OCI-LY7 (cell line): Measurements from ENCODE around the gene TPP1. TPM values are rescaled to one million over a fixed set of nuclear protein-coding genes. Genes with fewer than 3 reads are reported as not detected.

Experiments
- BruUV-seq: library from RNA; stranded (reverse); fragments of 400-500 nt; replicated peaks from 2 replicates; lab custom pipeline; 2021; lab: Mats Ljungman, UMichigan
- CTCF ChIA-PET: fragments of 300-600 bp; sonication (Branson Sonifier 250); formaldehyde crosslinking; loops from one replicate; lab custom pipeline; 2022; ENCODE audit warnings: antibody characterized with exemption; ENCODE audit not compliant: unreplicated experiment; lab: Charles Lee
- POLR2A ChIA-PET: fragments of 300-600 bp; sonication (Branson Sonifier 250); formaldehyde crosslinking; loops from one replicate; lab custom pipeline; 2022; ENCODE audit warnings: antibody characterized with exemption; lab: Charles Lee
- DNase-seq: peaks from one replicate; pipeline ENCODE4 v3.0.0-alpha.2; 2015; ENCODE audit warnings: low spot score
- H2AFZ ChIP-seq: fragments of 200-600 bp; sonication (generic), shearing (Covaris generic); 2 replicates; pipeline ENCODE4 v1.6.1; 2014; ENCODE audit warnings: mild to moderate bottlenecking, antibody characterized with exemption, low read length, moderate library complexity
- H3K27ac ChIP-seq: fragments of 200-600 bp; sonication (generic); 2 replicates; pipeline ENCODE4 v1.5.1; 2014; ENCODE audit warnings: mixed run types, low read depth, mild to moderate bottlenecking, moderate library complexity, low read length, inconsistent platforms; ENCODE audit not compliant: poor library complexity, severe bottlenecking
- H3K36me3 ChIP-seq: fragments of 200-600 bp; sonication (generic); 2 replicates; pipeline ENCODE4 v1.6.1; 2014; ENCODE audit warnings: mild to moderate bottlenecking, antibody characterized with exemption, low read length, moderate library complexity, mixed read lengths; ENCODE audit not compliant: insufficient read depth
- H3K4me1 ChIP-seq: fragments of 200-600 bp; sonication (generic); 2 replicates; pipeline ENCODE4 v1.5.1; 2014; ENCODE audit warnings: mild to moderate bottlenecking, low read length; ENCODE audit not compliant: insufficient read depth, poor library complexity, severe bottlenecking
- H3K4me2 ChIP-seq: fragments of 200-600 bp; sonication (generic); 2 replicates; pipeline ENCODE4 v1.6.1; 2014; ENCODE audit warnings: mild to moderate bottlenecking, low read length
- H3K4me3 ChIP-seq: fragments of 200-600 bp; sonication (generic); 2 replicates; pipeline ENCODE4 v1.5.1; 2014; ENCODE audit warnings: mild to moderate bottlenecking, low read depth, low read length; ENCODE audit not compliant: poor library complexity, severe bottlenecking
- H3K79me2 ChIP-seq: fragments of 200-600 bp; sonication (generic); 2 replicates; pipeline ENCODE4 v1.6.1; 2016; ENCODE audit warnings: low read depth, mild to moderate bottlenecking, low read length, moderate library complexity, mixed read lengths; ENCODE audit not compliant: insufficient read depth
- H3K9me2 ChIP-seq: fragments of 200-600 bp; sonication (generic); 2 replicates; pipeline ENCODE4 v1.6.1; 2016; ENCODE audit warnings: mild to moderate bottlenecking, low read length, mixed read lengths; ENCODE audit not compliant: insufficient read depth
- H3K9me3 ChIP-seq: fragments of 200-600 bp; sonication (generic); 2 replicates; pipeline ENCODE4 v1.6.1; 2014; ENCODE audit warnings: mild to moderate bottlenecking, mixed run types, low read length, mixed read lengths
- H4K20me1 ChIP-seq: fragments of 200-600 bp; sonication (generic); 2 replicates; pipeline ENCODE4 v1.6.1; 2014; ENCODE audit warnings: mild to moderate bottlenecking, antibody characterized with exemption, low read length, moderate library complexity, mixed read lengths; ENCODE audit not compliant: insufficient read depth
- EZH2phosphoT487 ChIP-seq: fragments of 200-600 bp; sonication (generic); IDR thresholded peaks from 2 replicates; pipeline ENCODE4 v1.6.1; 2018; ENCODE audit warnings: low read depth, borderline replicate concordance, mild to moderate bottlenecking, mixed run types, antibody characterized with exemption, low read length, moderate library complexity, mixed read lengths
- intact Hi-C: fragments of 100-400 bp; cut with micrococcal nuclease; formaldehyde crosslinking; loops from one replicate; pipeline ENCODE4 v1.10.0; 2022; ENCODE audit not compliant: unreplicated experiment
- total RNA-seq, 2 experiments: library from RNA; depleted of rRNA in 1 of 2; stranded (reverse); fragments of >200 nt in 1 of 2; shearing (Covaris generic) in 1 of 2; gene quantifications; 2 replicates each; pipeline ENCODE4 v1.2.3, GENCODE V29; 2014 to 2022
- TF ChIP-seq, protein P1 (sequence below): fragments of 200-600 bp; sonication (generic); conservative IDR thresholded peaks from 2 replicates; pipeline ENCODE4 v1.5.1; 2014; ENCODE audit warnings: mild to moderate bottlenecking, antibody characterized with exemption, low read length, moderate library complexity, mixed read lengths

The TPP1 gene
- total RNA-seq, 2 experiments from 2014 or later = 16.6 to 41.1 TPM

DNA sequence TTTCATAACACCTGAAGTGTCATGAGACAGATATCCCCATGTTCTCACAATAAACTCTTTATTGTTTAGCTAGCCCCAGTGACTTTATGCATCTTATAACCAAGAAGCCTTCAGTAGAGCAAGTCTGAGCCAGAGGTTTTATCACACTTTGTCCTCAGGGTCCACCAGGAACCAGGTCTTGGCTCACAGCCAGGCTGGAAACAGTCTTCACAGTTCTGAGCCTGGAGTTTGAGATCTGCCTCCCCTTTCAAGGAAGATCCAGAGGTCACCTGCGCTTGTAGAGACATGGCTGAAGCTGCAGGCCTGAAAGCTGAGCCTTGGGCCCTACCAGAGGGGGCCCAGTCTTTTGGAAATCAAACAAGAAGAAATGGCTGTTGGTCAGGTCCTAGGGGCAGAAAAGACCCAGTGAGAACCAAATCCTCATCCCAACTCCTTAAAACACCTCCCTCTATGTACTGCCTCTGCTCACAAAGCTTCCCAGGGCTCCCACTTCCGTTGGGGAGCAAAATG lies 19.3 kb downstream of the TPP1 start:
- intact Hi-C loops = loop anchor here (5.0 kb wide), 2 partner anchors 118 to 327 kb away; partner anchors contain the start of genes ARFIP2, TIMM10B and ZNF215

DNA sequence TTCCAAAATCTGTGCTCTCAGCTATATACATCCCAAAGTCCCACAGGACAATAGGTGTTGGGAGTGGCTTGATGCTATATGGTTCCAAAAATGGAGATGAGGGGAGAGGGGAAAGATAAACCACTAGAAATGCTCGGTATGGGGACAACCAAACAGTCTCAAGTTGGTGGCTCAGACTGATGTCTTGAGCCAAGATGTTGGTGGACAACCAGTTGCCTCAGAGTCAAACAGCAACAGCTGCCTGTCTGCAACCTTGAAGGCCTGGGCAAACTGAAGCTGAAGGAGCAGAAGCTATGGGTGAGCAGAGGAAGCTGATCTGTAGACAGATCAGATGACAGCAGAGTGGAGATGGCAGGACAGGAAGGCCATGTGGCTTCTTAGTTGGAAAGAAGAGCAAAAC lies 19.8 kb downstream of the TPP1 start:
- no peak overlapping the region for H3K4me3 ChIP-seq
- H2AFZ ChIP-seq = no peak overlapping the region
- H4K20me1 ChIP-seq = peaks cover 10% of the 10 kb centered on the region; the same call in 1 of the 2 replicates
- peaks cover 32% of the 10 kb centered on the region for H3K79me2 ChIP-seq
- intact Hi-C loops = no loop called here
- CTCF ChIA-PET = no interaction called here
- no peaks in the 10 kb centered on the region for H3K9me3 ChIP-seq
- BruUV-seq = no TSS peak
- no peak for DNase-seq
- H3K36me3 ChIP-seq = peaks cover 71% of the 10 kb centered on the region
- POLR2A ChIA-PET = no interaction called here
- no peak overlapping the region for H3K4me2 ChIP-seq
- H3K9me2 ChIP-seq = no peaks in the 10 kb centered on the region
- peaks cover 12% of the 10 kb centered on the region for H3K4me1 ChIP-seq
- H3K27ac ChIP-seq = no peak overlapping the region
- TF ChIP-seq EZH2phosphoT487 = no peak
- TF ChIP-seq, protein P1, sequence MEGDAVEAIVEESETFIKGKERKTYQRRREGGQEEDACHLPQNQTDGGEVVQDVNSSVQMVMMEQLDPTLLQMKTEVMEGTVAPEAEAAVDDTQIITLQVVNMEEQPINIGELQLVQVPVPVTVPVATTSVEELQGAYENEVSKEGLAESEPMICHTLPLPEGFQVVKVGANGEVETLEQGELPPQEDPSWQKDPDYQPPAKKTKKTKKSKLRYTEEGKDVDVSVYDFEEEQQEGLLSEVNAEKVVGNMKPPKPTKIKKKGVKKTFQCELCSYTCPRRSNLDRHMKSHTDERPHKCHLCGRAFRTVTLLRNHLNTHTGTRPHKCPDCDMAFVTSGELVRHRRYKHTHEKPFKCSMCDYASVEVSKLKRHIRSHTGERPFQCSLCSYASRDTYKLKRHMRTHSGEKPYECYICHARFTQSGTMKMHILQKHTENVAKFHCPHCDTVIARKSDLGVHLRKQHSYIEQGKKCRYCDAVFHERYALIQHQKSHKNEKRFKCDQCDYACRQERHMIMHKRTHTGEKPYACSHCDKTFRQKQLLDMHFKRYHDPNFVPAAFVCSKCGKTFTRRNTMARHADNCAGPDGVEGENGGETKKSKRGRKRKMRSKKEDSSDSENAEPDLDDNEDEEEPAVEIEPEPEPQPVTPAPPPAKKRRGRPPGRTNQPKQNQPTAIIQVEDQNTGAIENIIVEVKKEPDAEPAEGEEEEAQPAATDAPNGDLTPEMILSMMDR = no peak

More for the DNA sequence above, 19.3 kb downstream of the TPP1 start:
- Histone ChIP-seq H3K36me3 (peaks cover 68% of the 10 kb centered on the region), H3K4me2 (no peak overlapping the region), H3K9me3 (no peaks in the 10 kb centered on the region), H3K9me2 (no peaks in the 10 kb centered on the region), H2AFZ (no peak overlapping the region), H3K27ac (no peak overlapping the region), H3K79me2 (peaks cover 37% of the 10 kb centered on the region), H3K4me3 (no peak overlapping the region), H3K4me1 (peaks cover 16% of the 10 kb centered on the region), H4K20me1 (peaks cover 10% of the 10 kb centered on the region; the same call in 1 of the 2 replicates)
- ChIA-PET CTCF (no interaction called here), POLR2A (no interaction called here)
- no peak for DNase-seq
- TF ChIP-seq, protein P1 = no peak
- TF ChIP-seq EZH2phosphoT487 = no peak
- no TSS peak for BruUV-seq

- H3K4me3 ChIP-seq = no peak overlapping the region
- no peak overlapping the region for H3K4me2 ChIP-seq
- H3K36me3 ChIP-seq = peaks cover 80% of the 10 kb centered on the region
- peaks cover 11% of the 10 kb centered on the region for H3K4me1 ChIP-seq
- no peak overlapping the region for H3K27ac ChIP-seq
- no TSS peak for BruUV-seq
- H4K20me1 ChIP-seq = peaks cover 10% of the 10 kb centered on the region; the same call in 1 of the 2 replicates
- POLR2A ChIA-PET = interaction anchor here (0.7 kb wide), 1 partner anchor 15 kb away, joined by 3 read pairs; no protein-coding TSS in a partner anchor
- H2AFZ ChIP-seq = no peak overlapping the region
- peaks cover 26% of the 10 kb centered on the region for H3K79me2 ChIP-seq
- TF ChIP-seq, protein P1 = no peak
- TF ChIP-seq EZH2phosphoT487 = no peak
- no peak for DNase-seq
- no peaks in the 10 kb centered on the region for H3K9me2 ChIP-seq
- CTCF ChIA-PET = no interaction called here
- H3K9me3 ChIP-seq = no peaks in the 10 kb centered on the region
- intact Hi-C loops = no loop called here
Measured at GRCh38 chr11:6598555-6598954, 20.7 kb downstream of the TPP1 start.
